RKO (cell line): ENCODE measurements around the gene SMURF2.
A peak's percentile ranks its signal among the peaks of the same experiment; 100 is the strongest.
"Not testable (repeated sequence)": the region's sequence is repeated elsewhere in the genome, so short reads cannot be mapped to it uniquely, and the experiment has no call there.

Source experiments
- DNase-seq: peaks from one replicate; pipeline ENCODE4 v3.0.0-alpha.2; 2016; ENCODE audit warnings: low spot score

SMURF2 gene

GRCh38 chr17:64630309-64631223 is 31.5 kb downstream of the SMURF2 start:
- no peak for DNase-seq

GRCh38 chr17:64628641-64629040 is 33.5 kb downstream of the SMURF2 start:
- DNase-seq, result no peak

GRCh38 chr17:64627797-64628196 is 34.3 kb downstream of the SMURF2 start:
- no peak for DNase-seq

GRCh38 chr17:64626827-64627226 is 35.3 kb downstream of the SMURF2 start:
- DNase-seq, result no peak

- DNase-seq, result no peak
Observed at GRCh38 chr17:64625541-64625940, 36.6 kb downstream of the SMURF2 start.

GRCh38 chr17:64622931-64623654 is 39.0 kb downstream of the SMURF2 start:
- peak; percentile 94 for DNase-seq

GRCh38 chr17:64621772-64622171 is 40.3 kb downstream of the SMURF2 start:
- DNase-seq, result no peak

GRCh38 chr17:64618848-64619247 is 43.3 kb downstream of the SMURF2 start:
- DNase-seq, result no peak

GRCh38 chr17:64617125-64617780 is 44.9 kb downstream of the SMURF2 start:
- no peak for DNase-seq

GRCh38 chr17:64615028-64615677 is 47.0 kb downstream of the SMURF2 start:
- DNase-seq, result no peak

GRCh38 chr17:64614266-64615027 is 47.7 kb downstream of the SMURF2 start:
- no peak for DNase-seq

- no peak for DNase-seq
Observed at GRCh38 chr17:64611369-64611768, 50.7 kb downstream of the SMURF2 start.

GRCh38 chr17:64610244-64610643 is 51.9 kb downstream of the SMURF2 start:
- not testable (repeated sequence) for DNase-seq

- DNase-seq, result no peak
Observed at GRCh38 chr17:64608571-64608981, 53.5 kb downstream of the SMURF2 start.

- no peak for DNase-seq
Observed at GRCh38 chr17:64607862-64608565, 54.1 kb downstream of the SMURF2 start.

GRCh38 chr17:64604532-64604931 is 57.6 kb downstream of the SMURF2 start:
- not testable (repeated sequence) for DNase-seq

- no peak for DNase-seq
Observed at GRCh38 chr17:64603987-64604386, 58.1 kb downstream of the SMURF2 start.

GRCh38 chr17:64599827-64600226 is 62.3 kb downstream of the SMURF2 start:
- DNase-seq, result no peak

GRCh38 chr17:64599187-64599676 is 62.9 kb downstream of the SMURF2 start:
- DNase-seq, result no peak

- no peak for DNase-seq
Observed at GRCh38 chr17:64598672-64599071, 63.4 kb downstream of the SMURF2 start.

GRCh38 chr17:64596988-64597387 is 65.1 kb downstream of the SMURF2 start:
- no peak for DNase-seq
